H1 (cell line): Measurements from ENCODE around the gene DUSP10. TPM values are rescaled to one million over a fixed set of nuclear protein-coding genes. Genes with fewer than 3 reads are reported as not detected.

Experiments
- CHD1 ChIP-seq: IDR thresholded peaks from 2 replicates; pipeline ENCODE4 v1.6.1; 2012; ENCODE audit warnings: low read depth, low read length, improper control_type of control experiment
- JUN ChIP-seq: IDR thresholded peaks from 2 replicates; pipeline ENCODE4 v1.6.1; 2011; ENCODE audit warnings: low read depth, mild to moderate bottlenecking, improper control_type of control experiment, low read length
- SIN3A ChIP-seq, 2 experiments: IDR thresholded peaks in 1 of 2; conservative IDR thresholded peaks in 1 of 2; 2 replicates each; pipeline ENCODE4 v1.6.1; 2011 to 2012; ENCODE audit warnings: low read length in 2 of 2, improper control_type of control experiment in 1 of 2, low read depth in 1 of 2, mild to moderate bottlenecking in 1 of 2
- SP4 ChIP-seq: IDR thresholded peaks from 2 replicates; pipeline ENCODE4 v1.6.1; 2012; ENCODE audit warnings: low read length, inconsistent platforms
- TAF7 ChIP-seq: optimal IDR thresholded peaks from 2 replicates; pipeline ENCODE3; 2011; ENCODE audit warnings: low read depth, mild to moderate bottlenecking, inconsistent platforms, low read length, moderate library complexity, borderline replicate concordance
- polyA plus RNA-seq, 7 experiments: library from polyadenylated mRNA; depleted of rRNA in 3 of 7; stranded (reverse) in 5 of 7; unstranded in 2 of 7; fragments of >200 nt in 5 of 7; fragments of 200-250 nt in 2 of 7; gene quantifications; 1 replicate in 5 of 7; 2 replicates in 1 of 7; 4 replicates in 1 of 7; pipeline versions ENCODE4 v1.2.1 to v1.2.3, GENCODE V29; 2011 to 2013; ENCODE audit warnings: missing spikeins in 2 of 7, mixed read lengths in 2 of 7
- total RNA-seq: library from RNA; stranded (reverse); fragmentation: NEBNext Ultra II Directional; extraction: Animal tissue kit (Norgen Biotek cat#: 25700); gene quantifications from 2 replicates; pipeline ENCODE4 v1.2.1, GENCODE V29; 2021

Gene DUSP10
- total and polyA plus RNA-seq, 2 of the 8 experiments (the other 6 are each of a cell fraction or from before 2014, with no cell fraction given), result 1.2 TPM

- TF ChIP-seq JUN (no peak), SP4 (no peak), CHD1 (no peak), SIN3A (conservative IDR thresholded peaks at IDR 0.05 in 1 of 2, IDR thresholded peaks at IDR 0.05 in 1 of 2; ENCODE audit: low read depth in 1 of 2, low read length in 2 of 2) (no peak), TAF7 (no peak)
These were observed 65.7 kb downstream of the DUSP10 start (continued) for GRCh38 chr1:221675880-221676800.
